Neural cell (in vitro differentiated cells): ENCODE measurements around the gene CCNI. TPM values are rescaled to one million over a fixed set of nuclear protein-coding genes. Genes with fewer than 3 reads are reported as not detected.

Source experiments
- H2AFZ ChIP-seq: fragments of 200-600, 300-800 bp; sonication (generic), shearing (Covaris generic); 2 replicates; pipeline ENCODE4 v1.6.0; 2014; ENCODE audit warnings: low read depth, mild to moderate bottlenecking, antibody characterized with exemption, low read length, moderate library complexity
- H3F3A ChIP-seq: fragments of 200-600 bp; shearing (Covaris generic); 2 replicates; pipeline ENCODE4 v1.6.1; 2016; ENCODE audit warnings: mild to moderate bottlenecking, moderate library complexity, mixed read lengths, antibody characterized with exemption, low read length; ENCODE audit not compliant: insufficient read depth, poor library complexity, severe bottlenecking
- H3K27ac ChIP-seq: fragments of 200-600, 300-800 bp; sonication (generic), shearing (Covaris generic); 2 replicates; pipeline ENCODE4 v1.5.1; 2014; ENCODE audit warnings: mild to moderate bottlenecking, low read length, moderate library complexity
- H3K27me3 ChIP-seq: fragments of 300-800, 200-600 bp; sonication (generic), shearing (Covaris generic); 2 replicates; pipeline ENCODE4 v1.6.0; 2014; ENCODE audit warnings: mild to moderate bottlenecking, low read depth, low read length, moderate library complexity; ENCODE audit not compliant: insufficient read depth
- H3K36me3 ChIP-seq: fragments of 300-800, 200-600 bp; sonication (generic), shearing (Covaris generic); 2 replicates; pipeline ENCODE4 v1.5.1; 2014; ENCODE audit warnings: mild to moderate bottlenecking, antibody characterized with exemption, low read length, moderate library complexity; ENCODE audit not compliant: insufficient read depth
- H3K4me2 ChIP-seq: fragments of 300-800, 200-600 bp; sonication (generic), shearing (Covaris generic); 2 replicates; pipeline ENCODE4 v1.6.0; 2014; ENCODE audit warnings: mild to moderate bottlenecking, low read length
- H3K4me3 ChIP-seq: fragments of 300-800, 200-600 bp; sonication (generic), shearing (Covaris generic); 2 replicates; pipeline ENCODE4 v1.5.1; 2014; ENCODE audit warnings: mild to moderate bottlenecking, low read length, moderate library complexity
- H3K79me2 ChIP-seq: fragments of 200-600 bp; shearing (Covaris generic); replicated peaks from 2 replicates; pipeline ENCODE4 v1.6.0; 2014; ENCODE audit warnings: mild to moderate bottlenecking, low read length, moderate library complexity; ENCODE audit not compliant: insufficient read depth
- H3K9ac ChIP-seq: fragments of 300-800, 200-600 bp; sonication (generic), shearing (Covaris generic); 2 replicates; pipeline ENCODE4 v1.6.1; 2016; ENCODE audit warnings: mild to moderate bottlenecking, low read length, mixed read lengths
- H3K9me2 ChIP-seq: fragments of 200-600 bp; shearing (Covaris generic); 2 replicates; pipeline ENCODE4 v1.6.1; 2016; ENCODE audit warnings: mild to moderate bottlenecking, low read length, mixed read lengths; ENCODE audit not compliant: insufficient read depth
- H3K9me3 ChIP-seq: fragments of 200-600, 300-800 bp; sonication (generic), shearing (Covaris generic); 2 replicates; pipeline ENCODE4 v1.6.1; 2016; ENCODE audit warnings: mild to moderate bottlenecking, mixed run types, low read length, moderate library complexity, mixed read lengths
- H4K20me1 ChIP-seq: fragments of 200-600 bp; shearing (Covaris generic); 2 replicates; pipeline ENCODE4 v1.6.1; 2016; ENCODE audit warnings: mild to moderate bottlenecking, mixed run types; ENCODE audit not compliant: insufficient read depth
- EP300 ChIP-seq: fragments of 450-650 bp; conservative IDR thresholded peaks from 2 replicates; pipeline ENCODE4 v1.6.1; 2014; ENCODE audit warnings: antibody characterized with exemption, mild to moderate bottlenecking, moderate library complexity; ENCODE audit not compliant: poor library complexity, severe bottlenecking
- EZH2 ChIP-seq: fragments of 200-600, 300-800 bp; shearing (Covaris generic), sonication (generic); IDR thresholded peaks from 2 replicates; pipeline ENCODE4 v1.6.1; 2014; ENCODE audit warnings: antibody characterized with exemption, low read length, borderline replicate concordance, mild to moderate bottlenecking; ENCODE audit not compliant: insufficient read depth, poor library complexity, severe bottlenecking
- MXI1 ChIP-seq: fragments of 450-650 bp; conservative IDR thresholded peaks from 2 replicates; pipeline ENCODE4 v1.6.1; 2014; ENCODE audit warnings: antibody characterized with exemption, mild to moderate bottlenecking; ENCODE audit not compliant: poor library complexity, severe bottlenecking
- POLR2AphosphoS5 ChIP-seq: IDR thresholded peaks from 2 replicates; pipeline ENCODE4 v1.6.1; 2012
- RAD21 ChIP-seq: fragments of 450-650 bp; conservative IDR thresholded peaks from 2 replicates; pipeline ENCODE4 v1.6.1; 2014; ENCODE audit warnings: antibody characterized with exemption, mild to moderate bottlenecking, moderate library complexity
- SMC3 ChIP-seq: fragments of 450-650 bp; conservative IDR thresholded peaks from 2 replicates; pipeline ENCODE4 v1.6.1; 2014; ENCODE audit warnings: antibody characterized with exemption, mild to moderate bottlenecking, moderate library complexity; ENCODE audit not compliant: poor library complexity
- TAF1 ChIP-seq: IDR thresholded peaks from 2 replicates; pipeline ENCODE4 v1.6.1; 2012; ENCODE audit warnings: low read depth
- polyA plus RNA-seq: library from polyadenylated mRNA; depleted of rRNA; stranded (reverse); fragments of >200 nt; gene quantifications from 2 replicates; pipeline ENCODE4 v1.2.3, GENCODE V29; 2014
- TF ChIP-seq, protein P1 (sequence below): fragments of 450-650 bp; IDR thresholded peaks from 2 replicates; pipeline ENCODE4 v1.5.1; 2014; ENCODE audit warnings: antibody characterized with exemption, mild to moderate bottlenecking, moderate library complexity; ENCODE audit not compliant: poor library complexity, severe bottlenecking
- TF ChIP-seq, protein P2 (sequence below): IDR thresholded peaks from 2 replicates; pipeline ENCODE4 v1.6.1; 2012; ENCODE audit warnings: borderline replicate concordance

Gene CCNI
- polyA plus RNA-seq, 1 donor from 2014 or later, result 129 TPM

DNA sequence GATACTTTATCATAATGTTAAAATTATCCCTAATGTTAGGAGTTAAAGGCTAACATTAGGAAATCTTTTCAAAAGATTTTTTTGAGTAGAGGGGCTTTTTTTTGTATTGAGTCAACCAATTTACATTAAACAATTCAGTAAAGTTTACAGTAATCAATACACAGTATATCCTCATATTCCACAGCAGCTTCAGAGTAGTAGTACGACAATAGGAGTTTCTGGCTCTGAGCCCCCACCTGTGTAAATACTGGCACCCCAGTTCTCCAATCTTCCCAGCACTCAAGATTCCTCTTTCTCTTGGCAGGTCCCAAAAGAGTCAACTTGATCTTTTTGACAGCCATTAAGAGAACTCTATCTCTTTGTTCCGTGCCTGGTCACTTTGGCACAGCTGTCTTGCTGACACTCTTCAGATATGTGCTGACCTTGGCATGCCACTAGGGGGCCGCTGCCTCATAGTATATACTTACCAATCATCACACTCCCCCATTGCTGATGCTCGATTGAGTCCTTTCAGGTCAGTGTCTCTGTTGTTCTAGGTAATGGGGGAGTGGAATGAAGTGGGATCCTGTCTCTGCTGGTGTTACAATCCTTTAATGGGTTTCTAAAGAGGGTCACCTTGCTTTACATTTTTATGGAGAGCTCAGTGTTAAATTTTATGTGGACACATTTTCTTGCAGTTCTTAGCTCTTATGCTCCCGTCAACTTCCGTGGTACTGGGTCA, 19.5 kb upstream of the CCNI start:
- Histone ChIP-seq H3K36me3 (no peaks in the 10 kb centered on the region), H3K9me2 (no peaks in the 10 kb centered on the region), H3K9me3 (no peaks in the 10 kb centered on the region), H4K20me1 (no peaks in the 10 kb centered on the region), H3K4me3 (no peak overlapping the region), H3K27me3 (no peaks in the 10 kb centered on the region), H3K9ac (no peak overlapping the region), H3K79me2 (no peaks in the 10 kb centered on the region), H3K27ac (no peak overlapping the region), H2AFZ (no peak overlapping the region), H3F3A (no peaks in the 10 kb centered on the region), H3K4me2 (no peak overlapping the region)
- no peak for TF ChIP-seq POLR2AphosphoS5
- TF ChIP-seq, protein P1, sequence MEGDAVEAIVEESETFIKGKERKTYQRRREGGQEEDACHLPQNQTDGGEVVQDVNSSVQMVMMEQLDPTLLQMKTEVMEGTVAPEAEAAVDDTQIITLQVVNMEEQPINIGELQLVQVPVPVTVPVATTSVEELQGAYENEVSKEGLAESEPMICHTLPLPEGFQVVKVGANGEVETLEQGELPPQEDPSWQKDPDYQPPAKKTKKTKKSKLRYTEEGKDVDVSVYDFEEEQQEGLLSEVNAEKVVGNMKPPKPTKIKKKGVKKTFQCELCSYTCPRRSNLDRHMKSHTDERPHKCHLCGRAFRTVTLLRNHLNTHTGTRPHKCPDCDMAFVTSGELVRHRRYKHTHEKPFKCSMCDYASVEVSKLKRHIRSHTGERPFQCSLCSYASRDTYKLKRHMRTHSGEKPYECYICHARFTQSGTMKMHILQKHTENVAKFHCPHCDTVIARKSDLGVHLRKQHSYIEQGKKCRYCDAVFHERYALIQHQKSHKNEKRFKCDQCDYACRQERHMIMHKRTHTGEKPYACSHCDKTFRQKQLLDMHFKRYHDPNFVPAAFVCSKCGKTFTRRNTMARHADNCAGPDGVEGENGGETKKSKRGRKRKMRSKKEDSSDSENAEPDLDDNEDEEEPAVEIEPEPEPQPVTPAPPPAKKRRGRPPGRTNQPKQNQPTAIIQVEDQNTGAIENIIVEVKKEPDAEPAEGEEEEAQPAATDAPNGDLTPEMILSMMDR, result peak; percentile 63
- TF ChIP-seq, protein P2, sequence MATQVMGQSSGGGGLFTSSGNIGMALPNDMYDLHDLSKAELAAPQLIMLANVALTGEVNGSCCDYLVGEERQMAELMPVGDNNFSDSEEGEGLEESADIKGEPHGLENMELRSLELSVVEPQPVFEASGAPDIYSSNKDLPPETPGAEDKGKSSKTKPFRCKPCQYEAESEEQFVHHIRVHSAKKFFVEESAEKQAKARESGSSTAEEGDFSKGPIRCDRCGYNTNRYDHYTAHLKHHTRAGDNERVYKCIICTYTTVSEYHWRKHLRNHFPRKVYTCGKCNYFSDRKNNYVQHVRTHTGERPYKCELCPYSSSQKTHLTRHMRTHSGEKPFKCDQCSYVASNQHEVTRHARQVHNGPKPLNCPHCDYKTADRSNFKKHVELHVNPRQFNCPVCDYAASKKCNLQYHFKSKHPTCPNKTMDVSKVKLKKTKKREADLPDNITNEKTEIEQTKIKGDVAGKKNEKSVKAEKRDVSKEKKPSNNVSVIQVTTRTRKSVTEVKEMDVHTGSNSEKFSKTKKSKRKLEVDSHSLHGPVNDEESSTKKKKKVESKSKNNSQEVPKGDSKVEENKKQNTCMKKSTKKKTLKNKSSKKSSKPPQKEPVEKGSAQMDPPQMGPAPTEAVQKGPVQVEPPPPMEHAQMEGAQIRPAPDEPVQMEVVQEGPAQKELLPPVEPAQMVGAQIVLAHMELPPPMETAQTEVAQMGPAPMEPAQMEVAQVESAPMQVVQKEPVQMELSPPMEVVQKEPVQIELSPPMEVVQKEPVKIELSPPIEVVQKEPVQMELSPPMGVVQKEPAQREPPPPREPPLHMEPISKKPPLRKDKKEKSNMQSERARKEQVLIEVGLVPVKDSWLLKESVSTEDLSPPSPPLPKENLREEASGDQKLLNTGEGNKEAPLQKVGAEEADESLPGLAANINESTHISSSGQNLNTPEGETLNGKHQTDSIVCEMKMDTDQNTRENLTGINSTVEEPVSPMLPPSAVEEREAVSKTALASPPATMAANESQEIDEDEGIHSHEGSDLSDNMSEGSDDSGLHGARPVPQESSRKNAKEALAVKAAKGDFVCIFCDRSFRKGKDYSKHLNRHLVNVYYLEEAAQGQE, result no peak
- TF ChIP-seq MXI1, result no peak
- TF ChIP-seq EZH2, result no peak
- peak; percentile 40 for TF ChIP-seq RAD21
- no peak for TF ChIP-seq EP300
- TF ChIP-seq SMC3, result peak; percentile 54
- no peak for TF ChIP-seq TAF1

DNA sequence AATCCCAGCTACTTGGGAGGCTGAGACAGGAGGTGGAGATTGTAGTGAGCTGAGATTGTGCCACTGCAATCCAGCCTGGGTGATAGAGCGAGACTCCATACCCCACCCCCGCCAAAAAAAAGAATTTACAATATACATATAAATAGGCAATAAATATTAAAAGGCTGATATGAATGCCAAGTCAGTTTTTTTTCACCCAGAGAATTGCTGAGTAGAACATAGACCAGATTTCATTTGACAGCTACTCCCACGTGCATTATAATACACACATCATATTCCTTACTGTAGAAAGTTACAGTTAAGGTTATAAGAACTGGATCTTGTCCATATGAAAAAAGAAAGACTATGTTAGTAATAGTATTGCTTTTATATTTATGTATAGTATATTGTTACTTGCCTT, 18.7 kb upstream of the CCNI start:
- H2AFZ ChIP-seq, result no peak overlapping the region
- no peaks in the 10 kb centered on the region for H3K79me2 ChIP-seq
- H3F3A ChIP-seq, result no peaks in the 10 kb centered on the region
- no peak overlapping the region for H3K4me2 ChIP-seq
- TF ChIP-seq EZH2 (no peak), MXI1 (no peak), POLR2AphosphoS5 (no peak), RAD21 (no peak), EP300 (no peak), TAF1 (no peak), SMC3 (no peak)
- TF ChIP-seq, protein P1, result no peak
- TF ChIP-seq, protein P2, result no peak
- H3K9me3 ChIP-seq, result no peaks in the 10 kb centered on the region
- H3K36me3 ChIP-seq, result no peaks in the 10 kb centered on the region
- H3K27me3 ChIP-seq, result no peaks in the 10 kb centered on the region
- no peak overlapping the region for H3K27ac ChIP-seq
- H3K4me3 ChIP-seq, result no peak overlapping the region
- no peaks in the 10 kb centered on the region for H3K9me2 ChIP-seq
- H3K9ac ChIP-seq, result no peak overlapping the region
- no peaks in the 10 kb centered on the region for H4K20me1 ChIP-seq
